GM19438 (cell line): ENCODE results near the gene SPOCK2.

Experiments used
- ATAC-seq: cut with Tn5 transposase; IDR thresholded peaks from one replicate; pipeline ENCODE4 v1.9.1; 2021; ENCODE audit warnings: low read depth; ENCODE audit not compliant: unreplicated experiment

Gene SPOCK2

GRCh38 chr10:72074574-72075375 lies 13.6 kb downstream of the SPOCK2 start:
- ATAC-seq: no peak

- no peak for ATAC-seq
These were observed 14.4 kb downstream of the SPOCK2 start for GRCh38 chr10:72073708-72074573.

DNA sequence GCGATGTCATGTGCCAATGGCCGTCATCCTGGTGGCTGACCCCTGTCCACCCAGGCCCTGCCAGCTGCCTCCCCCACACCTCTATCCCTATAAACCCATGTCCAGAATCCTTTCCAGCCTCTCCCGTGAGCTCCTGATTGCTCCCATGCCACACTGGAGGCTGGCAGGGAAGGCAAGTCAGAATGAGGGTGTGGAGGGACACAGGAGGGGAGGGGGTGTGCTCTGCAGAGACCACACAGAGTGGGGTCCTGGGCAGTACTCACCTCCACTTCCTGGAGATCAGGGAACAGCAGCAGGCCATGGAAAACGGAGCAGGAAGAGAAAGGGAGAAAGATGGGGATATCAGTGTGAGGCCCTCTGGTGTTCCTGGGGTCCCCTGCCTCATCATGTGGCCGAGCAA lies 15.7 kb downstream of the SPOCK2 start:
- no peak for ATAC-seq

DNA sequence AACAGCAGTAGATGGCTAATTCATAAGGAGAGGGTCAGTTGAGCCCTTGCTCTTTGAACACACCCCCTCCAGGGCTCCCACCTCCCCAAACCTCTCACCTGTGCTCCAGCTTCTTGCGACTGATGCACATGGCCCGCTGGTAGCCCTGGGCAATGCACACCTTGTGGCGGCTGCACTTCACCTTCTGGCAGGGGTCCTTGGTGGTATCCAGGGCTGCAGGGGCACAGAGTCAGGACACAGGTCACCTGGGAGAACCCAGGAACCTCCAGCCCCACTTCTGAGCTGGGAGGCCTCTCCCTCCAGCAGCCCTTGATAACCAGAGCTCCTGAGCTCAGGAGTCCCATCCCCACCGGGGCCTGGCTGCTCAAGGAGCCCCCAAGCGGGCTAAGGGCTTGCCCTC lies 16.3 kb downstream of the SPOCK2 start:
- ATAC-seq: no peak

GRCh38 chr10:72069751-72070526 lies 18.4 kb downstream of the SPOCK2 start:
- ATAC-seq: no peak

DNA sequence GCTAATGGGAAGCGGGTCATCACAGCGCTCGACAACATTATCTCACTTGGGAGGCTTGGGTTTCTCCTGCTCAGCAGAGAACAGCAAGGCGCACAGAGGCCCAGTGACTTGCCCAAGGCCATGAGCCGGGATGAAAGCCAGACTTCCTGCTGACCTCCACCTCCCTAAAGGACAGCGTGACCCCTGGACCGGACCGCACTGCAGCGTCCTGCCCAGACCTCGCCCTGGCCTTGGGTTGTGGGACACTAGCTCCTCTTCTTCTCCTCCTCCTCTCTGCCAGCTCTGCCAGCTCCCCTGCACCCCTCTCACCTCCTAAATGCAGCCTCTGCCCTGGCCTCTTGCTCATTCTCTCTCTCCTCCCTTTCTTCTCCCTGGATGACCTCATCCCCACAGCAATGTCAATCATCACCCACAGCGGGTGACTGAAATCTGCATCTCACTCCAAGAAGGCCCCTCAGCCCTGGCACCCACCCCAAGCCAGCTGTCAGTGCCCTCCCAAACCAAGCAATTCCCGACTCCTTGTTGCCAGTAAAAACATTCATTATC lies 19.4 kb downstream of the SPOCK2 start:
- no peak for ATAC-seq

DNA sequence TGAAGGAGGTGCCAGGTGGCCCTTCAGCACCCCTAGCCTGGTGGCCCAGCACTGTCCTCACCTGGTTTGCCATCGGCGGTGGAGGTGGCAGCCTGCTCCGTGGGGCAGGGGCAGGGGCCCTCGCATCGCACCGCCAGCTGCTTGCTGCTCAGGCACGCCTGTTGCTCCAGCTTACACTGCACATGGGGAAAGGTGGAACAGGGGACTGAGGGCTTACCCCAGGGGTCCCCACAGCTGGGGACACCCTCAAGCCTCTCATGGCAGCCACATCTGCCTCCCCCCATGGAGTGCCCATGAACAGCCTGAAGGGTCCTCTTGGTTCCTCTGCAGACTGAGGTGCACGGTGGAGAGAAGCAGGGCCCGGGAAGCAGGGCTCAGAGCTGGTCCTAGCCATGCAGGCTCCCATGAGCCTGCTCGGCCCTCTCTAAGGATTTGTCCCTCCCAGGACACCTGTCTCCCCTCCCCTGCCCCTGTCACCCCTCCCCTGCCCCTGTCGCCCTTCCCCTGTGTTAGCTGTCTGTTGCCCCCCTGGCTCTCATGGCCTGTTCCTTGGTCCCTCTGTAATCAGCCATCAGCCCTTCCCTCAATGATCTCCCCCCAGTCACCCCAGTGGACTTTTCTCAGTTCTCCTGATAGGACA lies 20.1 kb downstream of the SPOCK2 start:
- no peak for ATAC-seq

- no peak for ATAC-seq
These were observed 20.8 kb downstream of the SPOCK2 start for GRCh38 chr10:72067463-72068125.

DNA sequence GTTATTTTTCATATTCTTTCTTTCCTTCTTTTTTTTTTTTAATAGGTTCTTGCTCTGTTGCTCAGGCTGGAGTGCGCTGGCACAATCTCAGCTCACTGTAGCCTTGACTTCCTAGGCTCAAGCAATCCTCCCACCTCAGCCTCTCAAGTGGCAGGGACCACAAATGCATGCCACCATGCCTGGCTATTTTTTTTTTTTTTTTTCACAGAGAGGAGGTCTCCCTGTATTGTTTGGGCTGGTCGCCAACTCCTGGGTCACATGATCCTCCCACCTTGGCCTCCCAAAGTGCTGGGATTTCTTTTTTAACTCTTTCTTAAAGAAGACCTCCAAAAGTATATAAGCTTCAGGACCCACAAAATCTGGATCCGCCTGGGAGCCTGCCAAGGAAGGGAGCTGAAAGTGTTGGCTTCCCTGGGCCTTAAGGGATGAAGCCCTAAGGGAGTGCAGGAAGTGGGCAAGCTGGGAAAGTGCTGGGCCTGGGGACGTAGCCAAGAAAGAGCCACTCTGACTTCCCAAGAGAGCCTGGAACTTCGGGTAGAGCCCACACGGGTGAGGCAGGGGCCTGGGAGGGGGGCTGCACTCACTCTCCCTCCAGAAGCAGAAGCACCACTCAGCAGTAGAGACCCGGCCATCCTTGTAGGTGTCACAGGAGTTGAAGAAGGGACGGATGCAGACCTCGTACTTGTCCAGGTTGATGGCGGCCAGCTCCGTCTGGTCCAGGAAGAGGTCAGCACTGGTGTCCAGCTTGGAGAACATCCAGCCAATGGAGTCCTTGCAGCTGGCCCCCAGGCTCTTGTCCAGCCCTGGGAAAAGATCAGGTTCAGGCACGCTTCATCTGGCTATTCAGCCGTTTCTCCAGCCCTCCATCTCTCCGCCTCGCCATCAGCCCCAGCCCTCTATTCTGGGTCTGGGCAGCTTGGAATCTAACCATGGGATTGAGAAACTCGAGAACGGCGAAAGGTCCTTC lies 21.8 kb downstream of the SPOCK2 start:
- no peak for ATAC-seq

GRCh38 chr10:72065439-72066025 lies 22.8 kb downstream of the SPOCK2 start:
- ATAC-seq: no peak

GRCh38 chr10:72063703-72064391 lies 24.5 kb downstream of the SPOCK2 start:
- ATAC-seq: no peak

GRCh38 chr10:72062832-72063702 lies 25.3 kb downstream of the SPOCK2 start:
- no peak for ATAC-seq

GRCh38 chr10:72062382-72062781 lies 26.0 kb downstream of the SPOCK2 start:
- ATAC-seq: no peak

GRCh38 chr10:72061930-72062329 lies 26.4 kb downstream of the SPOCK2 start:
- ATAC-seq: no peak

DNA sequence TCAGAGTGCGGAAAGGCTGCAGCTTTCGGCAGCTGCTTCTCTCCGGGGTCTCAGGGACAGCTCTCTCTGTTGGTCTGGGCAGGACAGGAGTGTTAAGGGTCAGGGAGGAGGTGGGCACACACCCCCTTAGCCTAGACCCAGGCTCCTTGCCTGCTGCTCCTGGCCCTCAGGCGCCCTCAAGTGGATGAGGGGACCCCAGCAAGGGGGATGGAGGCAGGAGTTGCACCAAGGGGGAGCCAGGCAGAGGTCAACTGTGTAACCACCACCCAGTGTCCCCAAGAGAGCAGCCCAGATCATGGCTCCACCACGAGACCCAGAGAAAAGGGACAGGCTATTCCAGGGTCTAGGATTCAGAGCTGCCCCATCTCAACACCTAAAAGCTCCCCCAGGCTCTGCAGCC lies 26.9 kb downstream of the SPOCK2 start:
- ATAC-seq: no peak
